Stomach smooth muscle (tissue), 2 donors: ENCODE results near the gene AKAP6.

Source experiments
- H3K27ac ChIP-seq: one replicate; pipeline ENCODE4 v1.7.0; 2013; ENCODE audit warnings: mild to moderate bottlenecking, low read length, inconsistent platforms
- H3K27me3 ChIP-seq, 2 donors: one replicate each; pipeline ENCODE4 v1.7.0; 2013; ENCODE audit warnings: low read length in 2 of 2; ENCODE audit not compliant: insufficient read depth in 2 of 2, control insufficient read depth in 1 of 2
- H3K36me3 ChIP-seq, 2 donors: one replicate each; pipeline ENCODE4 v1.7.0; 2013; ENCODE audit warnings: low read length in 2 of 2; ENCODE audit not compliant: control insufficient read depth in 2 of 2, insufficient read depth in 2 of 2
- H3K4me1 ChIP-seq: one replicate; pipeline ENCODE4 v1.7.0; 2013; ENCODE audit warnings: low read length; ENCODE audit not compliant: control insufficient read depth, insufficient read depth
- H3K4me3 ChIP-seq, 2 donors: one replicate each; pipeline ENCODE4 v1.7.0; 2013; ENCODE audit warnings: low read length in 2 of 2
- H3K9ac ChIP-seq, 2 donors: one replicate each; pipeline ENCODE4 v1.7.0; 2013; ENCODE audit warnings: low read length in 2 of 2, mild to moderate bottlenecking in 1 of 2
- H3K9me3 ChIP-seq, 2 donors: one replicate each; pipeline ENCODE4 v1.7.0; 2013; ENCODE audit warnings: low read length in 2 of 2; ENCODE audit not compliant: control insufficient read depth in 2 of 2
- donor health status: healthy.
- donor health status: Pancreatic carcinoma.

Gene AKAP6

DNA sequence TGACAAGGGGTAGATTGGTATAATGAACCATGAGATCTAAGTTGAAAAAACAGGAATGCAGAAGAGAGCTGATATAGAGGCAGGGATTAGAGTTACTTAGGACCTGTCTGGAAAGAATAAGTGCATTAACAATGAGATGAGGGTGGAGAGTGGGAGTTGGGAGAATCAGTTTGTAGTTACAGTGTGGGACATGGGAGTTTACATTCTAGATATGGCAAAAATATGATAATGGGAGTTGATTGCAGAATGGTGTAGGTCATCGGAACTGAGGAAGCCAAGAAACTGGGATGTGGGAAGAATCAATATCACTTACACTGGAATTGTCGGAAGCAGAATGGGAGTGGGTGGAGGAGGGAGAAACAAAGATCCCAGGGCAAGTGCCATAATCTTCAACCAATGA, 308.5 kb downstream of the AKAP6 start:
- Histone ChIP-seq H3K4me1 (no peaks in the 10 kb centered on the region), H3K4me3 (no peak overlapping the region)

DNA sequence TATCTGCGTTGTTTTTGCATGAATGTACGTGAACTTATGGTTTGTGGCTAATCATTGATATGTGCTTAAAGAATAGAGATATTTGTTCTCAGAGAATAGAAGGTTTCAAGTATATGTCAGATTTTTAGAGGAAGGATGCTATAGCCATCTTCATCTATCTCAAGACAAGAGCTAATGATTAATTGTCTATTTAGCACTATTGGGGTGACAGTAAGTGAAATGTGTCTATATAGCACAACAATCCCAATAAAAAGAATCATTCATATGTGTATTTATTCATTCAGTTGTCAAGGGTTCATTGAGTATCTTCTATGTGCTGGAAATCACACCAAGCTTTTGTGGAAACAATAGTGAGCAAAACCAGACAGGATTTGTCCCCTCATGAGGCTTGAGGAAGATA, 310.1 kb downstream of the AKAP6 start:
- Histone ChIP-seq H3K36me3 (no peaks in the 10 kb centered on the region), H3K27ac (no peak overlapping the region), H3K9me3 (no peaks in the 10 kb centered on the region), H3K4me3 (no peak overlapping the region), H3K4me1 (no peaks in the 10 kb centered on the region), H3K9ac (no peak overlapping the region), H3K27me3 (no peaks in the 10 kb centered on the region)

More for the DNA sequence above, 308.5 kb downstream of the AKAP6 start:
- Histone ChIP-seq H3K27me3 (no peaks in the 10 kb centered on the region), H3K36me3 (no peaks in the 10 kb centered on the region), H3K9ac (no peak overlapping the region), H3K9me3 (no peaks in the 10 kb centered on the region), H3K27ac (no peak overlapping the region)

DNA sequence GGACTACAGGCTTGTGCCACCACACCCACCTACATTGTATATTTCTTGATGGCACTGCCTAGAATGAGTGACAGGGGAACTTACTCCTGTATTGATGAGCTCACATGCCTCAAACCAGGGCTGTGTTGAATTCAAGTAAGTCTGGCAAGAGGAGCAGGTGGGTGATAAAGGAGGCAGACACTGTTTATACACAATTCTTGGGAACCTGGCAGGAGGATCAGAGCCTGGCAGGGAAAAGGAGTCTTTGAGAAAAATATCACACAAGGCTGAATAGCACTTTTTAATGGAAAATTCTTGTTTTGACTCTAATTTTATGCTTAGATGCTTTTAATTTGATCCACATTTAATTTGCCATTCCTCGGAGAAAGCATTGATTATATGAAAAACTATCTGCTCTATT, 316.5 kb downstream of the AKAP6 start:
- H3K27ac ChIP-seq, result no peak overlapping the region
- no peaks in the 10 kb centered on the region for H3K9me3 ChIP-seq
- no peaks in the 10 kb centered on the region for H3K27me3 ChIP-seq
- no peaks in the 10 kb centered on the region for H3K36me3 ChIP-seq
- no peaks in the 10 kb centered on the region for H3K4me1 ChIP-seq
- H3K9ac ChIP-seq, result no peak overlapping the region
- H3K4me3 ChIP-seq, result no peak overlapping the region

DNA sequence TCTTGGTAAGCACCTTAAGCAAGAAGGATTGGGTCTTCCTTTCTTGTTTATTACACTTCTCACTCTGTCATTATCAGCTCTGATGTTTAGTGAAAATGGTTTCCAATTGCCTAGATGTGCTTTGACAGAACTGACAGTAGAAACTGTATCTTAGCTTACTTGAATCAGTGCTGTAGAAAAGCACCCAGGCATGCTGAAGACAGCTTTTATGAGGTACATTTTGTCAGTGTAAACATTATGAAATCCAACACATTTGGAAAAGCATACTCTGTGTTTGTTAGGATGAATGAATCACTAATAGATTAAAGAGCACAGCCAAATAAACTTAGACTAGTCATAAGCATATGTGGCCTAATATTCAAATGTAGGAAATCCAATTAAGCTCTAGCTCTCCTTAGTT, 319.3 kb downstream of the AKAP6 start:
- no peak overlapping the region for H3K9ac ChIP-seq
- no peaks in the 10 kb centered on the region for H3K27me3 ChIP-seq
- H3K4me1 ChIP-seq, result no peaks in the 10 kb centered on the region
- H3K9me3 ChIP-seq, result no peaks in the 10 kb centered on the region
- H3K27ac ChIP-seq, result no peak overlapping the region
- H3K36me3 ChIP-seq, result no peaks in the 10 kb centered on the region
- no peak overlapping the region for H3K4me3 ChIP-seq

DNA sequence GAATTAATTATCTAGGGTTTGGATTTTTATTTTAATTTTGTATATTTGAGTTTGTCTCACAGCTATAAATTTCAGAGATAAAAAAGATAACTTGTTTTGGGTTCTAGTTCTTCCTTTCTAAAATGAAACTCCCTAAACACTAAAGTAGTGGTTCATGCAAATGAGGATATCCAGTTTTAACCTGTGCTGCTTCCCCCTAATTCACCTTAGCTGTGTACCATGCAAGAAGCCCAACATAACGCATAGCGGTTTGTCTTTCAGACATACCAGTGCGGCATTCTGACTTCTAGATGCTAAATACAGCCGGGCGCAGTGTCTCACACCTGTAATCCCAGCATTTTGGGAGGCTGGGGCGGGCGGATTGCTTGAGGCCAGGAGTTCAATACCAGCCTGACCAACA, 320.9 kb downstream of the AKAP6 start:
- Histone ChIP-seq H3K9me3 (no peaks in the 10 kb centered on the region), H3K36me3 (no peaks in the 10 kb centered on the region), H3K4me1 (no peaks in the 10 kb centered on the region), H3K27me3 (no peaks in the 10 kb centered on the region), H3K9ac (no peak overlapping the region), H3K27ac (no peak overlapping the region), H3K4me3 (no peak overlapping the region)

DNA sequence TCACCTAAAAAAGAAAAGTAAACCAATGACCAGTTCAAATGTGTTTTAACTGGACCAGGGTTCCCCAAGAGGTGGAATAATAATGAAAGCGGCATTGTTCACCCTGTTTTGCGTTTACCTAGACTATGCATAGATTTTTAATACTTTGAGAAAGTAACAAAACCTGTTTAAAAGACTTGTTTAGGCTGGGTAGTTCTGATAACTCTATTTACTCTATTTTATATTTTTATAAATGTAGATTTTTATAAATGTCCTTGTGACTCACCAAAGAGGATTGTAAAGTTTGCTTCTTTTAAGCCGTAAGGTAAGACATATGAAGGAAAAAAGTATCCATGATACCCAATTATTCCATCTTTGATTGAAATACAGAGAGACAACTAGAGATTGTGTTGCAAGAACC, 321.6 kb downstream of the AKAP6 start:
- no peaks in the 10 kb centered on the region for H3K27me3 ChIP-seq
- no peak overlapping the region for H3K4me3 ChIP-seq
- no peak overlapping the region for H3K9ac ChIP-seq
- H3K36me3 ChIP-seq, result no peaks in the 10 kb centered on the region
- no peaks in the 10 kb centered on the region for H3K9me3 ChIP-seq
- H3K27ac ChIP-seq, result no peak overlapping the region
- no peaks in the 10 kb centered on the region for H3K4me1 ChIP-seq

DNA sequence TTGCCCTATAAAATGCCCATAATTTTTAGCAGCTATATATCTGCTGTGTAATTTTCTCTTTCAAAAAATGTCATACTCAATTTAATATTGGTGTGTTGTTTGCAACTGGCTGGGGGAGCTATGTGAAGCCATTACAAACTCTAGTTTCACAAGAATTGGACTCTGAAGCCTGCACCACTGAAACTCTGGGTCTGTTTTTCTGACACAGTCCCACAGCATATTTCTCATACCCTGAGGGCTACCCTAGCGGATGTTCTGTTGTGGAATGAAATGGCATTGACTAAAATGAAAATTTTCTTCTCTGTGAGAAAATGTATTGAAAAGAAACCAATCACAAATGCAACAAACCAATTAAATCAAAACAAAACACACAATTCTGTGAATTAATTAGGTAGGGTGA, 325.0 kb downstream of the AKAP6 start:
- no peak overlapping the region for H3K4me3 ChIP-seq
- no peaks in the 10 kb centered on the region for H3K36me3 ChIP-seq
- H3K27ac ChIP-seq, result no peak overlapping the region
- H3K9me3 ChIP-seq, result no peaks in the 10 kb centered on the region
- H3K27me3 ChIP-seq, result no peaks in the 10 kb centered on the region
- H3K4me1 ChIP-seq, result no peaks in the 10 kb centered on the region
- H3K9ac ChIP-seq, result no peak overlapping the region

DNA sequence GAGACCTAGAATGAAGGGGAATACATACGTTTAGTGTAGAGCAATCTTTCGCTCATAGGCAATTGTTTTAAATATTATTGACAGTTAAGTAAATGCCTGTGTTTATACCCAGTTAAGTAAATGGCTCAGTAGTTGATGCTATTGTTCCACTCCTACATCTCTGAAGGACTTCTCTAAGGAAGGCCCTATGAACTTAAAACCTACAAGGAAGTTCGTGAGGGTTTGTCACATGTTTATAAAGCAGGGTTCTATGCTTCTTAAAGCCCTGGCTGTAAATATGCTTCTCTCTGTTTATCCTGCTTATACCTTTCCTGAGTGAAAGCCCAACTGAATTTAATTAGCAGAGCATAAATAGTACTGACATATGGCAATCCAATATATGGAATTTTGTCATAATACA, 327.5 kb downstream of the AKAP6 start:
- H3K36me3 ChIP-seq, result no peaks in the 10 kb centered on the region
- no peaks in the 10 kb centered on the region for H3K4me1 ChIP-seq
- no peak overlapping the region for H3K27ac ChIP-seq
- no peaks in the 10 kb centered on the region for H3K27me3 ChIP-seq
- no peaks in the 10 kb centered on the region for H3K9me3 ChIP-seq
- no peak overlapping the region for H3K4me3 ChIP-seq
- H3K9ac ChIP-seq, result no peak overlapping the region

DNA sequence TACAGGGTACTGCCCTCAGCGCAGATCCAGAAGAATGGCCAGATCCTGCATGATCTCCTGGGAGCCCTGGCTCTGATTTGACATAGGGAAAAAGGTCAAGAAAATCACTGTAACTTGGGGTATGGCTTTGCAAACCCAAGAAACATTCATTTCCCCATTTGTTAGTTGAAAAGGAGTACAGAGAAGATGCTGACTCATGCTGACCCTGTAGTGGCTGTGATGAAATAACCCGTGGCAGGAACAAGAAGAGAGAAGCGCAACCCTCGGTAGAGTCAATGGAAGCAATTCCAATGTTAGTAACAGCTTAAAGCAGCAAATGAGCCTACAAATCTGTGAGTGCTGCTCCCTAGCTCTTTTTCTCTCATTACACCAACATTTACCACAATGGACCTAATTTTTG, 328.0 kb downstream of the AKAP6 start:
- Histone ChIP-seq H3K4me3 (no peak overlapping the region), H3K36me3 (no peaks in the 10 kb centered on the region), H3K27me3 (no peaks in the 10 kb centered on the region), H3K9ac (no peak overlapping the region), H3K27ac (no peak overlapping the region), H3K9me3 (no peaks in the 10 kb centered on the region), H3K4me1 (no peaks in the 10 kb centered on the region)

DNA sequence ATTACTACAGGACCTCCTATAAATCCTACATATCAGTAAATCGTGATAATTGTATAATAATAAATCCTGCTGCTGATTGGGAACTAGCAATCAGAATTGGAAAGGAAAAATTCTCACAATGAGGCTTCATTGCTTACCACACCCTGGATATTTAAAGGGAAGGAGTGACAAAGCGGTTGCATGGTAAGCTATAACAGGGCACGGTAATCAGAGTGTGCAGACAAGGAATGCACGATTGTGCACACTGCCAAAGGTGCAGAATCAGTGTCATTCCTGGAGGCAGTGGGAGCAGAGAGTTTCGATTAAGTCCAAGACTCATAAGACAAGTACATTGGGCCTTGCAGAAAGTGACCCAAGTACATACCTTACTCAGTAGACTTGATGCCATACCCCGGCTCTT, 332.1 kb downstream of the AKAP6 start:
- Histone ChIP-seq H3K9me3 (no peaks in the 10 kb centered on the region), H3K4me1 (no peaks in the 10 kb centered on the region), H3K4me3 (no peak overlapping the region), H3K36me3 (no peaks in the 10 kb centered on the region), H3K9ac (no peak overlapping the region), H3K27me3 (no peaks in the 10 kb centered on the region), H3K27ac (no peak overlapping the region)

DNA sequence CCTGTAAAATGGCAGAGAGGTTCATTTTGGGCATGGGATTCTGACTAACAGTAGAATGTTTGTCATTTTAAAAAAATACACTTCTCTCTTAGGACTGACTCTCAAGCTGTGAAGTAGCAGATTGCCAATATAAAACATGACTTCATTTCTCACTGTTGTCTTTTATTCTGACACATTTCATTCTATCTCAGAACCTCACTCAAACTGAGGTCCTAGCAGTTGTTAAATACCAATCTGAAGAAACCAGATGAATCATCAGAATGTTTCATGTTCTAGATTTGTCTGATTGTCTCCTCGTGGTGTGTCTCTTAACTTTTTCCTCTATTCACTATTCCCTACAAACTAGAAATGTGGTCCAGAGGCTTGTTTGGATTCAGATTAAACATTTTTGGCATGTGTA, 333.1 kb downstream of the AKAP6 start:
- no peak overlapping the region for H3K9ac ChIP-seq

DNA sequence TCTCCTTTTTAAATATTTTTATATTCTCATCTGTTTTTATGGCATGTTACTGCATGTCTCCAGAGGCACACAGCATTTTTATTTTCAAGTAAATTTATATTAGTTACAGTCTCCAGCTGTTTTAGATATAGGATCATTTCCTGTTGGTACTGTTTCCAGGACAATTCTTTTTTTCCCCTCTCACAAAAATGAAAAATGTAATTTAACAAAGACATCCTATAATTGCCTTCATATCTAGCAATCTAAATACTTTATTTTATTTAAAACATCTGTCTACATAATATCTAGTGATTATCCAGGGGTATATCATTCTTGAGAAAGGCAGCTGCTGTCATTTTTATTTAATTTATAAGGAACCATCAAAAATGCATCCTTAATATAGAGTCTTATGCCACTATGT, 337.2 kb downstream of the AKAP6 start:
- no peaks in the 10 kb centered on the region for H3K9me3 ChIP-seq
- H3K27me3 ChIP-seq, result no peaks in the 10 kb centered on the region
- no peak overlapping the region for H3K9ac ChIP-seq

More for the DNA sequence above, 333.1 kb downstream of the AKAP6 start:
- Histone ChIP-seq H3K36me3 (no peaks in the 10 kb centered on the region), H3K4me1 (no peaks in the 10 kb centered on the region), H3K27ac (no peak overlapping the region), H3K27me3 (no peaks in the 10 kb centered on the region), H3K9me3 (no peaks in the 10 kb centered on the region), H3K4me3 (no peak overlapping the region)

More for the DNA sequence above, 337.2 kb downstream of the AKAP6 start:
- no peak overlapping the region for H3K27ac ChIP-seq
- H3K4me3 ChIP-seq, result no peak overlapping the region
- H3K4me1 ChIP-seq, result no peaks in the 10 kb centered on the region
- H3K36me3 ChIP-seq, result no peaks in the 10 kb centered on the region
